ENCODE results near the gene SH2B3.

SH2B3 gene

GRCh38 chr12:111436811-111437210, 31.1 kb downstream of the SH2B3 start:
- no peak for TF ChIP-seq CTCF (IDR thresholded peaks at IDR 0.05; ENCODE audit: low read depth, low read length, missing control alignments)
- no peak overlapping the region for H3K4me3 ChIP-seq (ENCODE audit: low read depth, low read length)
- no peak for DNase-seq (ENCODE audit: low read depth)
- in situ Hi-C loops (cut with HindIII; ENCODE audit: low sequenced_read_pairs) = no loop called here

GRCh38 chr12:111437816-111438454, 32.2 kb downstream of the SH2B3 start:
- DNase-seq (ENCODE audit: low read depth) = no peak

GRCh38 chr12:111438481-111438880, 32.8 kb downstream of the SH2B3 start:
- in situ Hi-C loops (cut with HindIII; ENCODE audit: low sequenced_read_pairs) = no loop called here
- TF ChIP-seq CTCF (IDR thresholded peaks at IDR 0.05; ENCODE audit: low read depth, low read length, missing control alignments) = no peak
- H3K4me3 ChIP-seq (ENCODE audit: low read depth, low read length) = no peak overlapping the region
- DNase-seq (ENCODE audit: low read depth) = no peak

More at GRCh38 chr12:111437816-111438454, 32.2 kb downstream of the SH2B3 start:
- in situ Hi-C loops (cut with HindIII; ENCODE audit: low sequenced_read_pairs) = no loop called here
- no peak overlapping the region for H3K4me3 ChIP-seq (ENCODE audit: low read depth, low read length)
- TF ChIP-seq CTCF (IDR thresholded peaks at IDR 0.05; ENCODE audit: low read depth, low read length, missing control alignments) = no peak

GRCh38 chr12:111439657-111440151, 34.0 kb downstream of the SH2B3 start:
- TF ChIP-seq CTCF (IDR thresholded peaks at IDR 0.05; ENCODE audit: low read depth, low read length, missing control alignments) = no peak
- no peak overlapping the region for H3K4me3 ChIP-seq (ENCODE audit: low read depth, low read length)
- no peak for DNase-seq (ENCODE audit: low read depth)
- in situ Hi-C loops (cut with HindIII; ENCODE audit: low sequenced_read_pairs) = no loop called here

GRCh38 chr12:111440152-111440551, 34.4 kb downstream of the SH2B3 start:
- no peak for TF ChIP-seq CTCF (IDR thresholded peaks at IDR 0.05; ENCODE audit: low read depth, low read length, missing control alignments)
- no peak for DNase-seq (ENCODE audit: low read depth)
- in situ Hi-C loops (cut with HindIII; ENCODE audit: low sequenced_read_pairs) = no loop called here
- no peak overlapping the region for H3K4me3 ChIP-seq (ENCODE audit: low read depth, low read length)

GRCh38 chr12:111440631-111441030, 34.9 kb downstream of the SH2B3 start:
- DNase-seq (ENCODE audit: low read depth) = no peak
- no peak overlapping the region for H3K4me3 ChIP-seq (ENCODE audit: low read depth, low read length)
- no peak for TF ChIP-seq CTCF (IDR thresholded peaks at IDR 0.05; ENCODE audit: low read depth, low read length, missing control alignments)
- in situ Hi-C loops (cut with HindIII; ENCODE audit: low sequenced_read_pairs) = no loop called here
